RCC 7860 (cell line): ENCODE data around the gene TARS3.
A peak's percentile ranks its signal among the peaks of the same experiment; 100 is the strongest.
"Not testable (repeated sequence)": the region's sequence is repeated elsewhere in the genome, so short reads cannot be mapped to it uniquely, and the experiment has no call there.

Source experiments
- DNase-seq: peaks from one replicate; pipeline ENCODE4 v3.0.0-alpha.2; 2015; ENCODE audit warnings: low spot score
- FAIRE-seq: peaks from 2 replicates; lab custom pipeline; 2012; peaks lifted over from hg19 to GRCh38; lab: Jason Lieb, UNC

Gene TARS3

GRCh38 chr15:101723874-101724674, at the start of gene TARS3:
Gene TARS3, minus strand, starts transcription at chr15:101724473. Its CDS starts 86 bp downstream, at chr15:101724387.
- FAIRE-seq (no peak), DNase-seq (peak; percentile 72)

- FAIRE-seq = no peak
Measured at GRCh38 chr15:101773496-101774100, 49.3 kb upstream of the TARS3 start.

GRCh38 chr15:101772921-101773320, 48.6 kb upstream of the TARS3 start:
- FAIRE-seq = no peak

More at GRCh38 chr15:101773496-101774100, 49.3 kb upstream of the TARS3 start:
- no peak for DNase-seq

GRCh38 chr15:101767083-101767640, 42.9 kb upstream of the TARS3 start:
- DNase-seq, FAIRE-seq: not testable (repeated sequence)

More at GRCh38 chr15:101772921-101773320, 48.6 kb upstream of the TARS3 start:
- no peak for DNase-seq

GRCh38 chr15:101765772-101766456, 41.6 kb upstream of the TARS3 start:
- DNase-seq = no peak
- no peak for FAIRE-seq

GRCh38 chr15:101765340-101765671, 41.0 kb upstream of the TARS3 start:
- DNase-seq, FAIRE-seq: not testable (repeated sequence)

GRCh38 chr15:101764669-101765339, 40.5 kb upstream of the TARS3 start:
- FAIRE-seq = not testable (repeated sequence)
- peak; percentile 18 for DNase-seq

GRCh38 chr15:101746716-101747082, 22.4 kb upstream of the TARS3 start:
- not testable (repeated sequence) for FAIRE-seq

GRCh38 chr15:101734837-101735236, 10.6 kb upstream of the TARS3 start:
- FAIRE-seq, DNase-seq: not testable (repeated sequence)

More at GRCh38 chr15:101746716-101747082, 22.4 kb upstream of the TARS3 start:
- DNase-seq = not testable (repeated sequence)

- FAIRE-seq (no peak), DNase-seq (no peak)
Measured at GRCh38 chr15:101733545-101733944, 9.3 kb upstream of the TARS3 start.

GRCh38 chr15:101732772-101733171, 8.5 kb upstream of the TARS3 start:
- no peak for DNase-seq
- no peak for FAIRE-seq

GRCh38 chr15:101731746-101732145, 7.5 kb upstream of the TARS3 start:
- FAIRE-seq = no peak
- no peak for DNase-seq

GRCh38 chr15:101727186-101727585, 2.9 kb upstream of the TARS3 start:
- no peak for FAIRE-seq
- no peak for DNase-seq

GRCh38 chr15:101725073-101725472, 800 bp upstream of the TARS3 start:
- DNase-seq = no peak
- FAIRE-seq = no peak

- no peak for DNase-seq
- FAIRE-seq = no peak
Measured at GRCh38 chr15:101724675-101725005, 367 bp upstream of the TARS3 start.

- FAIRE-seq = no peak
- peak; percentile 16 for DNase-seq
Measured at GRCh38 chr15:101723171-101723873, 951 bp downstream of the TARS3 start.

- DNase-seq (no peak), FAIRE-seq (no peak)
Measured at GRCh38 chr15:101718896-101719295, 5.4 kb downstream of the TARS3 start.

- DNase-seq = no peak
- FAIRE-seq = no peak
Measured at GRCh38 chr15:101712078-101712477, 12.2 kb downstream of the TARS3 start.

- FAIRE-seq = peak; percentile 17
- peak; percentile 66 for DNase-seq
Measured at GRCh38 chr15:101710806-101711205, 13.5 kb downstream of the TARS3 start.

GRCh38 chr15:101709466-101709865, 14.8 kb downstream of the TARS3 start:
- no peak for DNase-seq
- FAIRE-seq = no peak
